Dedifferentiated amniotic fluid mesenchymal stem cell (primary cell): ENCODE data around the gene BCAM.
"Not testable (repeated sequence)": the region's sequence is repeated elsewhere in the genome, so short reads cannot be mapped to it uniquely, and the experiment has no call there.

Source experiments
- DNase-seq: peaks from one replicate; pipeline ENCODE4 v3.0.0-alpha.2; 2016; ENCODE audit errors: extremely low spot score

BCAM gene

DNA sequence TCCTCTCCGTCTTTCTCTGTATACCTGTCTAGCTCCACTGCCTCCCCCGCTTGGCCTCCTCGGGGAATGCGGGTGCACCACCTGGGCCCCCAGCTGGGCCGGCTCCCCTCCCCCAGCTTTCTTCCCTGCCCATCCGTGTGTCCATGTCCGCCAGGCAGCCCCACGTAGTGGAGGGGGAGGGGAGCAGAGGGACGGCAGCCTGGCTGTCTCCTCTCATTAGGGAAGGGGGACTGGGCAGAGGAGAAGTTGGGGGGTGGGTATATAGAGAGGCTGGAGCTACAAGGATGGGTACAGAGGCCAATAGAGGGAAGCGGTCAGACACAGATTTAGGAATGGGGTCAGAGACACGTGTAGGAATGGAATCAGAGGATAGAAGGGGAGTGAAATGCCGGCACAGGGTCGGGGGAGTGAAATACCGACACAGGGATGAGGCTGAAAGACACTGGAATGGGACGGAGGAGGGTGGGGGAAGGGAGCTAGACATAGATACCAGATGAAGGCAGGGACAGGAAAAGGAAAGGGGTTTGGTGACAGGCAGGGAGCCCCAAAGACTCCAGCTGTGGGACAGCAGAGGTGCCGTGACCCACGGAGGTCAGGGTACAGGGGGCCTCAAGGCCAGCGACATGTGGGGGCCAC is 40.0 kb downstream of the BCAM start:
- DNase-seq, result no peak

DNA sequence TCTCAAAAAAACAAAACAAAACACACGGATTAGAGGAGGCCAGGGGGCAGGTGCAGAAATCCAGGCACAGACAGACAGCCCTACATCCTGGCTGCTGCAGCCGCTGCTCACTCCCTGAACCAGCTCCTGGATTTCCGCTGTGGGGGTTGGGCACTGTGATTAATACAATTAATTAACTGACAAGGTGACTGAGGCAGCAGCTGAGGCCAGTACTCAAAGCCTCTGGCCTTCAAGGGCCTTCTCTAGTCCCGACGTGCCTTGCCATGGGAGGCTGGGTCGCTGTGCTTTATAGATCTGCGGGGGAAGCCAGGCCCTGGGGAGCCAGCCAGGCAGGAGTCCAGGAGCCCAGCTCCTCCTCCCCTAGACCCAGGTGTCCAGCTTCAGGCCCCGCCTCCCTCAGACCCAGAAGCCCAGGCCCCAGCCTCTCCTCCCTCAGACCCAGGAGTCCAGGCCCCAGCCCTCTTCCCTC is 41.8 kb downstream of the BCAM start:
- DNase-seq, result no peak

DNA sequence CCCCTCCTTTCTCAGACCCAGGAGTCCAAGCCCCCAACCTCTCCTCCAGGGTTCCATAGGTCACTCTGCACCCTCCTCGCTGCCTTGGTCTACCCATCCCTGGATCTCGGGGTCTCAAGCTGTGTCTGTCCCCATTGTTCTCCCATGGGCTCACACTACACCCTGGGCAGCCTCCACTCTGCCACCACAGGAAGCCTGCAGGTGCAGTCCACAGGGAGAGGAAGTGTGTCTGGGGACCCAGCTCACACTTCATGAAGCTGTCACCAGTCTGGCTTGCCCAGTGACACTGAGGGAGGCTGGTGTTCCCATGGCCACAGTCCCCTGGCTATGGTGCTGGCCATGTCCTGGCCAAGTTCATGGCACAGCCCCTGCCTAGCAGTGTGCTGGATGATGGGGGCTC is 42.5 kb downstream of the BCAM start:
- DNase-seq, result no peak

DNA sequence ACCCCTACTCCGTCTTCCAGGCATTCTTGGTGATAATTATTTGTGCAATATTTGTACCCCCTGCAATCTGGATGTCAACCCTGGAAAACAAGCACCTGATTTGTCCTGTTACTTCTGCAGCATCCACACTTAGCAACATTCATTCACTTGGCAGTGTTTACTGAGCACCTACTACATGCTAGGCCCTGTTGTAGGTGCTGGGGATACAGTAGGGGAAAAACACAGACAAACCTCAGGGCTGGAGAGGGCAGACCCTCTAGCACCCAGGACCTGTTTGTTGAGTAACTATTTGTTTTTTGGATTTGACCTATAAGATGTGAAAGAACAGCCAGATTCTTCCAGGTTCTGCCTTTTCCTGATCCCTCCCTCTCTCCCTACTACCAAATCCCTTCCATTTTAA is 46.7 kb downstream of the BCAM start:
- DNase-seq, result no peak

DNA sequence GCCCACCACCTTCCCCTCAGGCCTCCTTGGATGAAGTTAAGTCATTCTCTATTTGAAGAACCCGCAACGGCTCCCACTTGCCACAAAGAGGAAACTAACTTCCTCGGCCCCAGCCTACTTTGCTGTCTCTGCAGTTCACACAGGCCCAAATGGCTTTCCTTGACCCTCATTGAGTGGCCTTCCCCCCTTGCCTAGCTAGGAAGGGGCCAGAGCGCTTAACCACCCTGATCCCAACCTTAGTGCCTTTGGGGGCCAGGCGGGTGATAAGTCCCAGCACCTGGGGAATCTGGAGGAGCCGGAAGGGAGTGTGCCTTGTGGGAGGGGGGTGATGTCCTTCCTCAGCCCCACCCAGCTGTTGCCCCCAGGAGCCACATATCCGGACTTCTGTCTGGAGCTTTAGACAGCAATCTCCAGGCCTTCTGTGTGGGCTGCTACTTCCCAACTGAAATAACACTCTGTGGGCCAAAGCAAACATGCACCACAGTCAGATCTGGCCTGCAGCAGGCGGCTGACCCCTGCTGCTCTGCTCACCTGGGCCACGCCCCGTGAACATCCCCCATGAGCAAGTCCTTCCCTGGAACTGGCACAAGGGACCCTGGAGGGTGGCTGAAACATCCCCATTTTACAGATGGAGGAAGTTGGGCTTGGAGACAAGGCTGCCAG is 47.6 kb downstream of the BCAM start:
- DNase-seq, result no peak

DNA sequence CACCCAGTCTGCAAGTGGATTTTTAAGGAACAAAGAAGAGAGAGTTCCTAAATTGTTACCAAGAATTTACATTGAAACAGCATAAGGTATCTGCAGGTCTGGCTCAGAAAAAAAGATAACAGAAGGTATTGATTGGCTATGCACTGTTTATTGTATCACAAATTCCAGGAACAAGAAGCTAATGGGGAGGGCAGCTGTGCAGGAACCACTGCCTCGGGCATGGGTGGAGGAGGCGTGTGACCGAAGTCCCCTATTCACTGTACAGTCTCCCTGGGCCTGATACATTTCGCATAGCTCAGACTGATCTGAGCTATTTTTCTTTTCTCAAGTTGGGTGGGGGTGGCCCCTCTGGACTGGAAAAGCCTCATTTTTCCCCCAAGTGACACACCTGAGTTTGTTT is 48.9 kb downstream of the BCAM start:
- no peak for DNase-seq

DNA sequence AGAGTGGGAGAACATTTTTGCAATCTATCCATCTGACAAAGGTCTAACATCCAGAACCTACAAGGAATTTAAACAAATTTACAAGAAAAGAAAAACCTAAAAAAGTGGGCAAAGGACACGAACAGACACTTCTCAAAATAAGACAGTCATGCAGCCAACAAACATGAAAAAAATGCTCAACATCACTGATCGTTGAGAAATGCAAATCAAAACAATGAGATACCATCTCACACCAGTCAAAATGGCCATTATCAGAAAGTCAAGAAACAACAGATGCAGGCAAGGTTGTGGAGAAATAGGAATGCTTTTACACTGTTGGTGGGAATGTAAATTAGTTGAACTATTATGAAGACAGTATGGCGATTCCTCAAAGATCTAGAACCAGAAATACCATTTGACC is 52.7 kb downstream of the BCAM start:
- not testable (repeated sequence) for DNase-seq

DNA sequence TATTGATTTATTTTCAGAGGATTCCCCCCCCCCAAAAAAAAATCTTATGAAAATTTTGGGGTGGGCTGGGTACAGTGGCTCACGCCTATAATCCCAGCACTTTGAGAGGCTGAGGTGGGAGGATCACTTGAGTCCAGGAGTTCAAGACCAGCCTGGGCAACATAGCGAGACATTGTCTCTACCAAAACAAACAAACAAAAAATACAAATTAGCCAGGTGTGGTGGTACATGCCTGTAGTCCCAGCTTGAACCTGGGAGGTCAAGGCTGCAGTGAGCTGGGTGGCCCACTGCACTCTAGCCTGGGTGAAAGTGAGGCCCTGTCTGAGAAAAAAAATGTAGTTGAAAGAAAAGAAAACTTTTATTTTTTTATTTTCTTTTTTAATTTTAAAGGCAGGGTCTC is 55.1 kb downstream of the BCAM start:
- DNase-seq, result no peak

DNA sequence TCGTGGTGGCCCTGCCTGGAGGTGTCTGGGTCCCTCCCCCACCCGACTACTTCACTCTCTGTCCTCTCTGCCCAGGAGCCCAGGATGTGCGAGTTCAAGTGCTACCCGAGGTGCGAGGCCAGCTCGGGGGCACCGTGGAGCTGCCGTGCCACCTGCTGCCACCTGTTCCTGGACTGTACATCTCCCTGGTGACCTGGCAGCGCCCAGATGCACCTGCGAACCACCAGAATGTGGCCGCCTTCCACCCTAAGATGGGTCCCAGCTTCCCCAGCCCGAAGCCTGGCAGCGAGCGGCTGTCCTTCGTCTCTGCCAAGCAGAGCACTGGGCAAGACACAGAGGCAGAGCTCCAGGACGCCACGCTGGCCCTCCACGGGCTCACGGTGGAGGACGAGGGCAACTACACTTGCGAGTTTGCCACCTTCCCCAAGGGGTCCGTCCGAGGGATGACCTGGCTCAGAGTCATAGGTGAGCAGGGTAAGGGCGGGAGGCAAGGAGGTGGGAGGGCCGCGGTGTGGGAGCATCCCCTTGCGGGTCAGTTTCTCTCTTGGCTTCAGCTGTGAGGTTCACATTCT is 56.4 kb downstream of the BCAM start:
- no peak for DNase-seq

DNA sequence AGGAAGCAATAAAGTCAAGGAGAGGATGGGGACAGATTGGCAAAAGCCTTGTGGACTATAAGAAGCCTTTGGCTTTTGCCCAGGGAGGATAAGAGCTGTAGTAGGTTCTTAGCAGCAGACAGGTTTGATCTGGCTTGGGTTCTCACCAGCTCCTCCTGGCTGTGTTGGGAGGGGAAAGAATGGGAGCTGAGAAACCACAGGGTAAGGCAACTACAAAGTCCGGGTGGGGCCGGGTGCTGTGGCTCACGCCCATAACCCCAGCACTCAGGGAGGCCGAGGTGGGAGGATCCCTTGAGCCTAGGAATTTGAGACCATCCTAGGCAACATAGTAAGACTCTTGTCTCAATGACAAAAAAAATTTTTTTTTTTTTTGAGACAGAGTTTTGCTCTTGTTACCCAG is 57.8 kb downstream of the BCAM start:
- no peak for DNase-seq

DNA sequence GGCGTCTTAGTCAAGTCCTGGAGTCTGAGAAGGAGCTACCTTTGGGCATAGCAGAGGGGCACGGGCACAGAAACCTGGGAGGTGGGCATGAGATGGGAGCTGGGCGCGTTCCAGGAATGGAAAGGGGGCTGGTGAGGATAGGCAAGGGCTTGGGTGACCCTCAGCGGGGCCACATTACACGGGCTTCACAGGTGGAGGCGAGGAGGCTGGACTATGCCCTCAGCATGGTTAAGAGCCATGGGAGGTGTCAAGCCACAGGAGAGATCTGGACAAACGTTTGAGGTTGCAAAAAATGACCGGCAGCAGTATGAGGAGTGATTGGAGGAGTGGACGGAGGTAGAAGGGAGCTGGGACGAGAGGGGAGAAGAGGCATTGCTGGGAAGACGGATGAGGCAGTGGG is 58.7 kb downstream of the BCAM start:
- no peak for DNase-seq

DNA sequence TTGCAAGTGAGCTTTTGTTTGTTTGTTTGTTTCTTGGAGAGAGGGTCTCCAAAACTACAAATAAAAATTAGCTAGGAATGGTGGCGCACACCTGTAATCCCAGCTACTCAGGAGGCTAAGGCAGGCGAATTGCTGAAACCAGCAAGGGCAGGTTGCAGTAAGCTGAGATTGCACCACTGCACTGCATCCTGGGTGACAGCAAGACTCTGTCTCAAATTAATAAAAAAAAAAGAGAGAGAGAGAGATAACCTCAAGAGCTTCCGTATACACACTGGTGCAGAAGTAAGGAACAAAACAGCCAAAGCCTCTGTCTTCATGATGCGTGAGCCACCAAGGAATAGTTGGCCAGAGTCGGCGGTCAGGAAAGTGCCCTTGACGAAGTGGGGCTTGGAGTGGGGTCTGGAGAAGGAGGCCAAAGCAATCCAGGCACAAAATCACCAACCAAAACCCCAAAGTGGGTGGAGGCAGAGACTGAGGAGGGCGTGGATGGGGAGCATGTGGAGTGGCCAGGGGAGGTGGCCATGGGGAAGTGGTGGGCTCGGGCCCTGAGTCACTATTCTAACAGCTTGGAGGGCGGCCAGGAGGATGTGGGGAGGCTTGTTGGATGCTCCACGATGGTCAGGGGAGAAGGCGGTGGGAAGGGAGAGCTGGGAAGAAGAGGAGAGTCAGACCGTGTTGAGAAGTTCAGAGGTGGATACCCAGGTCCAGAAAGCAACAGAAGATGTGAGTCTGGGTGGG is 61.0 kb downstream of the BCAM start:
- no peak for DNase-seq
